WERI-Rb-1 (cell line): ENCODE results near the gene ASZ1.

ENCODE experiments used
- DNase-seq: peaks from one replicate; pipeline ENCODE4 v3.0.0-alpha.2; 2020
- H3K27ac ChIP-seq: fragments of 250-450 bp; sonication (Bioruptor Pico); 2 replicates; pipeline ENCODE4 v1.5.1; 2020; ENCODE audit warnings: mild to moderate bottlenecking, moderate library complexity
- H3K27me3 ChIP-seq: fragments of 250-450 bp; sonication (Bioruptor Pico); 2 replicates; pipeline ENCODE4 v1.5.1; 2021; ENCODE audit warnings: mild to moderate bottlenecking, low read depth, moderate library complexity; ENCODE audit not compliant: insufficient read depth, severe bottlenecking
- H3K36me3 ChIP-seq: fragments of 250-450 bp; sonication (Bioruptor Pico); 2 replicates; pipeline ENCODE4 v1.5.1; 2020; ENCODE audit warnings: mild to moderate bottlenecking, moderate library complexity
- H3K4me3 ChIP-seq: 2 replicates; pipeline ENCODE4 v1.5.1; 2011; ENCODE audit warnings: low read depth, mild to moderate bottlenecking, control low read depth, low read length
- H3K9me3 ChIP-seq: fragments of 250-450 bp; sonication (Bioruptor Pico); 2 replicates; pipeline ENCODE4 v1.5.1; 2021; ENCODE audit warnings: mild to moderate bottlenecking, moderate library complexity; ENCODE audit not compliant: severe bottlenecking
- CTCF ChIP-seq: IDR thresholded peaks from 2 replicates; pipeline ENCODE4 v1.5.1; 2011; ENCODE audit warnings: low read depth, mild to moderate bottlenecking, control low read depth, inconsistent platforms, low read length

ASZ1 gene

GRCh38 chr7:117375380-117375779 is 51.9 kb downstream of the ASZ1 start:
- H3K36me3 ChIP-seq: no peaks in the 10 kb centered on the region
- H3K27me3 ChIP-seq: peaks cover 4% of the 10 kb centered on the region
- H3K9me3 ChIP-seq: no peaks in the 10 kb centered on the region
- H3K27ac ChIP-seq: no peak overlapping the region
- no peak overlapping the region for H3K4me3 ChIP-seq
- DNase-seq: no peak
- no peak for TF ChIP-seq CTCF

- H3K36me3 ChIP-seq: no peaks in the 10 kb centered on the region
- no peak for DNase-seq
- TF ChIP-seq CTCF: no peak
- no peaks in the 10 kb centered on the region for H3K9me3 ChIP-seq
- no peak overlapping the region for H3K4me3 ChIP-seq
- peaks cover 16% of the 10 kb centered on the region for H3K27me3 ChIP-seq
- H3K27ac ChIP-seq: no peak overlapping the region
Measured at GRCh38 chr7:117372073-117372472, 55.2 kb downstream of the ASZ1 start.

GRCh38 chr7:117364339-117365080 is 62.8 kb downstream of the ASZ1 start:
- H3K36me3 ChIP-seq: no peaks in the 10 kb centered on the region
- no peak for DNase-seq
- no peak overlapping the region for H3K4me3 ChIP-seq
- H3K9me3 ChIP-seq: no peaks in the 10 kb centered on the region
- TF ChIP-seq CTCF: no peak
- peaks cover 29% of the 10 kb centered on the region for H3K27me3 ChIP-seq
- no peak overlapping the region for H3K27ac ChIP-seq

- peaks cover 27% of the 10 kb centered on the region for H3K27me3 ChIP-seq
- H3K36me3 ChIP-seq: no peaks in the 10 kb centered on the region
- TF ChIP-seq CTCF: no peak
- H3K4me3 ChIP-seq: no peak overlapping the region
- no peaks in the 10 kb centered on the region for H3K9me3 ChIP-seq
- no peak for DNase-seq
- H3K27ac ChIP-seq: no peak overlapping the region
Measured at GRCh38 chr7:117362294-117362888, 64.9 kb downstream of the ASZ1 start.

GRCh38 chr7:117350027-117350426 is 77.3 kb downstream of the ASZ1 start:
- Histone ChIP-seq H3K36me3 (no peaks in the 10 kb centered on the region), H3K27me3 (peaks cover 23% of the 10 kb centered on the region), H3K4me3 (no peak overlapping the region), H3K9me3 (no peaks in the 10 kb centered on the region), H3K27ac (no peak overlapping the region)
- DNase-seq: no peak
- TF ChIP-seq CTCF: no peak

GRCh38 chr7:117349570-117349969 is 77.7 kb downstream of the ASZ1 start:
- H3K36me3 ChIP-seq: no peaks in the 10 kb centered on the region
- DNase-seq: no peak
- TF ChIP-seq CTCF: no peak
- H3K9me3 ChIP-seq: no peaks in the 10 kb centered on the region
- peaks cover 20% of the 10 kb centered on the region for H3K27me3 ChIP-seq
- no peak overlapping the region for H3K4me3 ChIP-seq
- H3K27ac ChIP-seq: no peak overlapping the region
